GM21529 (cell line): ENCODE data around the gene ACKR3.

Experiments
- ATAC-seq: cut with Tn5 transposase; IDR thresholded peaks from one replicate; pipeline ENCODE4 v1.9.1; 2021; ENCODE audit not compliant: unreplicated experiment

ACKR3 gene

DNA sequence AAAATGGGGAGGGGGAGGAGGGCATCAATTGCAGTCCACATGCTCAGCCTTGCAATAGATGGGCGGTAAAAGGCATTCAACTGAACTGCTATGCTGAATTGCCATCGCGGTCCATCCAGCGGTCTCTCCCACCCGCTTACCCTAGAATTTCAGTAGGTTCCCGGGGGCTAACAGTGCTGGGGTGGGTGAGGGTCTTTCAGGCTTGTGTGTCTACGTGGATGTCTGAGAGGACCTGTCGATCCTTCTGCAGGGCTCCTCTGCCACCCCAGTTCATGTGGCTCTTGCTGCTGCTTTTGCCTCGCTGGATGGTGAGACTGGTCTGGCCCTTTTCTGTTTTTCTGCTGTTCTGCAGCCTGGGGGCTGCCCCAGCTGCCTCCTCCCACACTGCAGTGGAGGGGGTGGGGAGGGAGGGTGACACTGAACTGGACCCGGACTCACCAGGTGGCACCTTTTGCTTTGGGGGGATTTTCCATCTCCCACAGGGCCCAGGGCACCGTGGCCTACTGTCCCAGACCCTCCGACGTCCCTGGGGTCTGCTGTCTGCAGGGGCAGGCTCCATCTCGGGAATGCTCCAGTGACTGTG, 14.1 kb downstream of the ACKR3 start:
- ATAC-seq: no peak

GRCh38 chr2:236584521-236585384, 15.1 kb downstream of the ACKR3 start:
- ATAC-seq: no peak

DNA sequence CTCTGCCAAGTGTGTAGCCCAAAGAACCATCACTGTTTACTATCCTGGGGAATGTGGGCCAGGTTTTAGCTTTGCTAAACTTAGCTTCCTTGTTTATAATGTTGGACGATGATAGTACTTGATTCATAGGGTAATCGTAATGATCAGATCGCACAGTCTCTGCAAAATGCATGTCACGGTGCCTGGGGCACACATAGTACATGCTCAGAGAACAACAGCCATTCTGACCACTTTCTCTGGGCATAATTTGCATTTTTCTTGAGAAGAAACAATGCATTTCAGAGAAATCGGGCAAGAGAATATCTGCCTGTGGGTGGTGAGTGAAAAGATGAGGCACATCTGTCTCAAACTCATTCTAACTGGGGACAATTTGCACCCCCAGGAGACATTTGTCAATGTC, 16.3 kb downstream of the ACKR3 start:
- ATAC-seq: no peak

- no peak for ATAC-seq
Measured at GRCh38 chr2:236587861-236588815, 18.5 kb downstream of the ACKR3 start.

DNA sequence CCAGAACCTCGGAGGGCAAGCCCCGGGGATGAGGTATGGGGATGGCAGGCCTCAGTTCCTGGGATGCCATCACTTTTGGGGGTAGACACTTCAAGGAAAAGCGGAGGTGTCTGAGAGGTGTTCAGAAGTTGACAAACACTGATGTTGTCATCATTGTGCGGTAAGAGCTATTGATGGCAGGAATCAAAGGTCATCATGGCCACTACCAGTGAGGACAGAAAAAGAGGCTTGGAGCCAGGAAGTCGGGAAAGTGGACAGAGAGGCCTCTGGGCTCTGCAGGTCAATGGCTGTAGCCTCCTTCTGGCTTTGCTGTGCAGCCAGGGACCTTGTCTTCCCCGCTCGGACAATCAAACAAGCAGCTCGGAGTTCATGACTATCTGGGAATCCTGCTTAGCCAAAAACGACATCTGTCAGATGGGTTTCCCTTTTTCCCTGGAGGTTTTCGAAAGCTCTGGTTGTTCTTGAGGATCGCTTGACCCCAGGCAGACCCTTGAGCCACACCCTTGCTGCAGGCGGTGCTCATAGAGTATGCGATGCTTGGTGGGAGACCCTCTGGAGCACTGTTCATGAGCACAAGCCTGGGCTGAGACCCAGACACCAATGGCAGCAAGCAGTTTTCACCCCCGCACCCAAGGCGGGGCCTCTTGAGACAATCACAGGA, 19.4 kb downstream of the ACKR3 start:
- no peak for ATAC-seq

- ATAC-seq: no peak
Measured at GRCh38 chr2:236590846-236591245, 21.2 kb downstream of the ACKR3 start.

DNA sequence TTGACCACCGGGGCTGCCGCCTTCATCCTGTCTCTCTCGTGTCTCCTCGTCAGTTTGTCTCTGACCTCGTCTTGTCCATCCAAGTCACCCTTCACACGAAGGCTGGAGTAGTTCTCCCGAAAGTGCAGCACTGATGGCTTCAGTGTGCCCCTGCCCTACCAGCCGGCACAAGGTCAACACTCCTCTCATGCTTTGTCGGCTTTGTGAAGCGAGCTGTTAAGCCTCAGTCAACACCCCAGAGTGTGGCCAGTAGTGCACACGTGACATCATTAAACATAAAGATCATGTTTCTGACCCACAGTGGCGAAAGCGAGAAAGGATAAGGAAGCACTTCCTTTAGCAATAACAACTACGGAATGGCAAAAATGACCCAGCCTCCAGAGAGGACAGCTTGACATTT, 23.2 kb downstream of the ACKR3 start:
- ATAC-seq: no peak

GRCh38 chr2:236593531-236593930, 23.9 kb downstream of the ACKR3 start:
- ATAC-seq: no peak

GRCh38 chr2:236593956-236594355, 24.3 kb downstream of the ACKR3 start:
- ATAC-seq: no peak

- ATAC-seq: no peak
Measured at GRCh38 chr2:236597629-236598028, 28.0 kb downstream of the ACKR3 start.

GRCh38 chr2:236599059-236599458, 29.4 kb downstream of the ACKR3 start:
- no peak for ATAC-seq

GRCh38 chr2:236600158-236600557, 30.5 kb downstream of the ACKR3 start:
- ATAC-seq: no peak

GRCh38 chr2:236600892-236601291, 31.3 kb downstream of the ACKR3 start:
- no peak for ATAC-seq

DNA sequence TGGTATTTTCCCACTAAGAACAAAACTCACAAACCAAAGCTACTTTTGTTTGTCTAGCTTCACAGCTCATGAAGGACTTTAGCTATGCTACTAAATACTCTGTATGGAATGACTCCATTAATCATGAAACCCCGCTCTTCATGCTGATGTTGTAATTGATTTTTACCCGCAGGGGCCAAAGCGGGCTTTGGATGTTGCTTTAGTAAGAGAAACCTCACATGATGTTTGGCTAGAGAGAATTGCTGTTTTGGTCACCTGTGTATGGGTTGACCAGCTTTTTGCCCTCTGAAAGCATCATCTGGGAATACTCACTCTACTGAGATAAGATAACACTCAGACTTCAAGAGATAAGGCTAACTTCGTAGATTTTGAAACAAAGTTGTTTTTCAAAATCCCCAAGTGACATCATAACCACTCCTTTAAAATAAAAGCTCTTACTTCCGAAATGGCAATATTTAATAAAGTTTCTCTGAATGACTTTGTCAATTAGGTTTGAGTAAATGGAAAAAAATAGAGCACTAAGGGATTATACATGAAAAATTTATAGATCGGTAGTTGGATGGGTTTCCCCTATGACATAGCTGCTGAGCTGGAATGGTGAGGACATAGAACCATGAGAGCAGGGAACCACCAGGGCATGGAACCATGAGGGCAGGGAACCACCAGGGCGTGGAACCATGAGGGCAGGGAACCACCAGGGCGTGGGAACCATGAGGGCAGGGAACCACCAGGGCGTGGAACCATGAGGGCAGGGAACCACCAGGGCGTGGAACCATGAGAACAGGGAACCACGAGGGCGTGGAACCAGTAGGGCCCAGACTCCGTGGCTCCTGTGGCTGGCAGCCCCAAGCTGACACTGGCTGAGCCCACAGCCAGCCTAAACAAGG, 31.9 kb downstream of the ACKR3 start:
- no peak for ATAC-seq

GRCh38 chr2:236602678-236603077, 33.1 kb downstream of the ACKR3 start:
- no peak for ATAC-seq

GRCh38 chr2:236603361-236604015, 33.9 kb downstream of the ACKR3 start:
- ATAC-seq: no peak

GRCh38 chr2:236604575-236605344, 35.1 kb downstream of the ACKR3 start:
- no peak for ATAC-seq

DNA sequence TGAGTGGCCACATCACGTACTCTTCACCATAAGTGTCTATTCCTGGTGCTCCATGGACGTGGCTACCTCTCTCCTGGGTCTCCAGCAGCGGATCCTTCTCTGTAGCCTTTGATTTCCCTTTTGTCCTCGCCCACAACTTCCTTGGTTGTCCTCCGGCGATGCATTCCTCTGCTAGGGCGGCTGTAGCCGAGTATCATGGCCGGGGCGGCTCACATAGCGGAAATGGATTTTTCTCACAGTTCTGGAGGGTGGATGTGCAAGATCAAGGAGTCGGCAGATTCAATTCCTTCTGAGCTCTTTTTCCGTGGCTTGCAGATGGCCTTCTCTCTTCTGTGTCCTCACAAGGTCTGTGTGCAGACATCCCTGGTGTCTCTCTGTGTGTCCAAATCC, 35.7 kb downstream of the ACKR3 start:
- no peak for ATAC-seq

- no peak for ATAC-seq
Measured at GRCh38 chr2:236606023-236606422, 36.4 kb downstream of the ACKR3 start.
